ENCODE results near the gene PSMA5. TPM values are rescaled to one million over a fixed set of nuclear protein-coding genes. Genes with fewer than 3 reads are reported as not detected.
"Not testable (repeated sequence)": the region's sequence is repeated elsewhere in the genome, so short reads cannot be mapped to it uniquely, and the experiment has no call there.

PSMA5 gene
- total RNA-seq (10 to 100 TPM; 19.4 to 52.0 (median 42.2) TPM), polyA plus RNA-seq (10 to 100 TPM; 37.7 to 38.1 TPM)
- long read RNA-seq, donor 1, transcript PSMA5-201 (9 exons, 3,729 nt), result major isoform, 27 of 41 reads
- long read RNA-seq, donor 1, partial matches to known transcripts, result 7 of 41 reads
- long read RNA-seq, donor 1, other reads (novel, unspliced or antisense), result 7 of 41 reads
- long read RNA-seq, donor 2, transcript PSMA5-201 (9 exons, 3,729 nt), result major isoform, 41 of 42 reads
- long read RNA-seq, donor 2, partial matches to known transcripts, result 0 of 42 reads
- long read RNA-seq, donor 2, other reads (novel, unspliced or antisense), result 0 of 42 reads
- long read RNA-seq, donor 3, transcript PSMA5-201 (9 exons, 3,729 nt), result major isoform, 37 of 39 reads
- long read RNA-seq, donor 3, partial matches to known transcripts, result 0 of 39 reads
- long read RNA-seq, donor 3, other reads (novel, unspliced or antisense), result 2 of 39 reads

DNA sequence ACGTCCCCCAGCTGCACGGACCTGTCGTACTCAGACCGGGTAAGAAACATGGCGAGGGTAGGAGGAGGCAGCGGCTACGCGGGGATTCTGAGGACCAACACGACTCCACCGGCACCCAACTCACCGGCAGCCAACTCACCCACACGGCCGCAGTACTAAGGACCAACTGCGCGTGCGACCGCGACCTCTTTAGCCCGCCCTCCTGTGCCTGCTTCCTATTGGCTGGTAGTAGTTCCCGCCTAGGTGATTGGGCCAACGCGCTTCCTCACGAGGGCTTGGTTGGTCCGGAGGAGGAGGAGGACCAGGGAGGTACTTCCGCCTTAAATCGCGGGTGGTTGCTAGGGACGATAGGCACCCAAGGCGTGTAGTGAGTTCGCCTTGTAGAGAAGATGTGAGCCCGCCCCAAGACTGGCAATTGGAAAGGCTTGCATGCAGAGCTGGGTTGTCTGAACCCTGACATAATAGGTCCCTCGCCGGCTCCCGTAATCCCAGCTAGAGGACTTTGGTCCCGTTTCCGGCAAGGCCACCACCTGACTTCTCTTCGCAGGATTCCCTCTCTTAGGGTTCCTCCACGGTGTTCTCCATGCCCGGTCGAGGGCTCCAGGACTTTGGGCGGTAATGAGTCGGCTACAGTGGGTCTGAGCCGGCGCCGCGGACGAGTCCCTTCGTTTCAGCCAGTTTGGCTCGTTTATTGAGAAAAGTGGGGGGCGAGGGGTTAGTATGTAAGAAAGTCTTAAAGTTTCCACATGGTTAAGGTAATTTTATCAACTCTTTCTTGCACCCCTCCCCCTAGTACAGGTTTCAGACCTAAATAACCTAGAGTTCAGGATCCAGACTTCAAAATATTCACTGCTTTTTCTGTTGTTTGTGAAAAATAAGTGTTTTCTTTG lies at the start of gene PSMA5:
PSMA5 (minus strand) TSS at position 168 of the 890 bp plus-strand sequence; CDS start at position 50, 118 bp downstream.
- intact Hi-C loops (cut with DNase I), result loop anchor here in 2 of 4 donors (10.0 kb wide), 1 partner anchor 108 kb away; the partner anchor contains the start of gene GPR61 (in 2 of the 2)
- Histone ChIP-seq H3K4me3 (peak within 1 kb of the TSS; percentile 74), H3K4me1 (ENCODE audit: insufficient read depth) (peaks cover 3% of the 10 kb centered on the region), H3K27me3 (no peaks in the 10 kb centered on the region), H3K27ac (peak within 1 kb of the TSS in 1 of 2 donors; percentile 81), H3K36me3 (no peaks in the 10 kb centered on the region), H3K9me3 (no peaks in the 10 kb centered on the region)
- 0 to 1% (median 0%) methylated on average over 50 of the region's 50 CpGs for WGBS, 3 donors
- peak; percentile 92 to 96 (median 93) for DNase-seq
- TF ChIP-seq CTCF (IDR thresholded peaks at IDR 0.05), result no peak
- peak; percentile 17 for TF ChIP-seq POLR2A (IDR thresholded peaks at IDR 0.05)

- no peak overlapping the region for H3K27ac ChIP-seq
- intact Hi-C loops (cut with DNase I), result no loop called here
- DNase-seq, result no peak
Measured at GRCh38 chr1:109475261-109475660, 49.0 kb upstream of the PSMA5 start.

GRCh38 chr1:109474697-109475096 lies 48.4 kb upstream of the PSMA5 start:
- Histone ChIP-seq H3K27me3 (no peaks in the 10 kb centered on the region), H3K9me3 (no peaks in the 10 kb centered on the region), H3K4me3 (no peak overlapping the region), H3K27ac (no peak overlapping the region), H3K36me3 (no peaks in the 10 kb centered on the region), H3K4me1 (ENCODE audit: insufficient read depth) (no peaks in the 10 kb centered on the region)
- TF ChIP-seq POLR2A (IDR thresholded peaks at IDR 0.05), result no peak
- no peak for TF ChIP-seq CTCF (IDR thresholded peaks at IDR 0.05)
- DNase-seq, result no peak
- intact Hi-C loops (cut with DNase I), result no loop called here
- WGBS, 3 donors, result 83 to 88% (median 84%) methylated on average over 1 of the region's 1 CpG

More at GRCh38 chr1:109475261-109475660, 49.0 kb upstream of the PSMA5 start:
- H3K4me1 ChIP-seq (ENCODE audit: insufficient read depth), result no peaks in the 10 kb centered on the region
- H3K27me3 ChIP-seq, result no peaks in the 10 kb centered on the region
- H3K4me3 ChIP-seq, result no peak overlapping the region
- H3K36me3 ChIP-seq, result no peaks in the 10 kb centered on the region
- no peaks in the 10 kb centered on the region for H3K9me3 ChIP-seq
- 81 to 87% (median 82%) methylated on average over 9 of the region's 9 CpGs for WGBS, 3 donors
- no peak for TF ChIP-seq CTCF (IDR thresholded peaks at IDR 0.05)
- no peak for TF ChIP-seq POLR2A (IDR thresholded peaks at IDR 0.05)
- TF ChIP-seq EP300 (IDR thresholded peaks at IDR 0.05), result no peak

DNA sequence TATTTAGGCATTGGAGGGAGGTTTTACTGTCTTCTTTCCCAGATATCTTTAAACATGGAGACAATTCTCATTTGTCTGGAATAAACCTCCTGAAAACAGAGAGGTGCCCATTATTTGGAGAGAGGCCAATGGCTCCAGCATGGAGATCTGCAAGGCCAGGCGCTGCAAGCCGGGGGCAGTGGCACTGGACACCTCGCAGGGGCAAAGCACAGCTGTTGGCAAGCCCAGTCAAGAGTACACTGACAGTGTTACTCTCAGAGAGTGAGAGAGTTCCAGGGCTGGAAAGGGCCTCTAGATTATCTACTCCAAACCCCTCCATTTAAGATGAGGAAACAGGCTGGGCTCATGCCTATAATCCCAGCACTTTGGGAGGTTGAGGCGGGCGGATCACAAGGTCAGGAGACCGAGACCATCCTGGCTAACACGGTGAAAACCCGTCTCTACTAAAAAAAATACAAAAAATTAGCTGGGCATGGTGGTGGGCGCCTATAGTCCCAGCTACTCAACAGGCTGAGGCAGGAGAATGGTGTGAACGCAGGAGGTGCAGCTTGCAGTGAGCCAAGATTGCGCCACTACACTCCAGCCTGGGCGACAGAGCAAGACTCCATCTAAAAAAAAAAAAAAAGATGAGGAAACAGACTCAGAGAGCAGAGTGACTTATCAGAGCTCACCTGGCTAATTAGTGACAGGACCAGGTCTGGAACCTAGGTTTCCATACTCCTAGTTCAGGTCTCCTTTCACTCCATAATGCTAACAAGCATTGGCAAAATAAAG lies 47.2 kb upstream of the PSMA5 start:
- H3K9me3 ChIP-seq; DNase-seq; H3K36me3 ChIP-seq; intact Hi-C loops (cut with DNase I); H3K27me3 ChIP-seq; H3K27ac ChIP-seq; H3K4me3 ChIP-seq; H3K4me1 ChIP-seq (ENCODE audit: insufficient read depth): not testable (repeated sequence)
- WGBS, 3 donors, result 83 to 88% (median 85%) methylated on average over 12 of the region's 12 CpGs
